Measurements from ENCODE around the gene GABBR2.

GRCh38 chr9:98565152-98566135, 143.3 kb downstream of the GABBR2 start:
- TF ChIP-seq CTCF (conservative IDR thresholded peaks at IDR 0.05; ENCODE audit: low read depth in 2 of 2) (no peak), EZH2 (IDR thresholded peaks at IDR 0.05; ENCODE audit: low read depth, unreplicated experiment) (no peak), POLR2AphosphoS5 (IDR thresholded peaks at IDR 0.05; ENCODE audit: low read depth) (no peak), JUNB (IDR thresholded peaks at IDR 0.05; ENCODE audit: unreplicated experiment) (no peak), STAT1 (IDR thresholded peaks at IDR 0.05; ENCODE audit: unreplicated experiment) (no peak), EZH2phosphoT487 (IDR thresholded peaks at IDR 0.05; ENCODE audit: unreplicated experiment) (no peak), CREB1 (CRISPR knock-in tag; IDR thresholded peaks at IDR 0.05; ENCODE audit: low read depth) (no peak), REST (IDR thresholded peaks at IDR 0.05; ENCODE audit: unreplicated experiment) (no peak), ZNF462 (CRISPR knock-in tag; IDR thresholded peaks at IDR 0.05) (no peak), ZNF331 (CRISPR knock-in tag; IDR thresholded peaks at IDR 0.05; ENCODE audit: low read depth) (no peak), ETS1 (IDR thresholded peaks at IDR 0.05) (no peak), NANOG (IDR thresholded peaks at IDR 0.05; ENCODE audit: borderline replicate concordance) (no peak)

Measured in GM23338 (cell line).